Body of pancreas (tissue), 4 donors: ENCODE data around the gene AGBL2. TPM values are rescaled to one million over a fixed set of nuclear protein-coding genes. Genes with fewer than 3 reads are reported as not detected.
"Not testable (repeated sequence)": the region's sequence is repeated elsewhere in the genome, so short reads cannot be mapped to it uniquely, and the experiment has no call there.

Experiments used
- ATAC-seq: fragments of 150-250 bp; one replicate; pipeline ENCODE4 v1.9.1; 2016
- DNase-seq, 4 donors: peaks; one replicate each; pipeline ENCODE4 v3.0.0-alpha.2; 2019
- H3K27ac ChIP-seq, 4 donors: fragments of 200-600 bp; sonication (generic); 1 replicate in 3 of 4; 2 replicates in 1 of 4; pipeline versions ENCODE4 v1.5.1 to v1.6.1; 2016 to 2019; ENCODE audit warnings: mild to moderate bottlenecking in 1 of 4, mixed read lengths in 1 of 4, moderate library complexity in 1 of 4
- H3K27me3 ChIP-seq, 2 donors: fragments of 200-600 bp; sonication (generic); one replicate each; pipeline ENCODE4 v1.6.0; 2016; ENCODE audit warnings: mild to moderate bottlenecking in 1 of 2
- H3K36me3 ChIP-seq, 2 donors: fragments of 200-600 bp; sonication (generic); replicated peaks in 1 of 2; 2 replicates each; pipeline ENCODE4 v1.5.1; 2016; ENCODE audit warnings: low read depth in 2 of 2; ENCODE audit not compliant: insufficient read depth in 1 of 2
- H3K4me1 ChIP-seq: fragments of 200-600 bp; sonication (generic); one replicate; pipeline ENCODE4 v1.6.0; 2016
- H3K4me3 ChIP-seq, 2 donors: fragments of 200-600 bp; sonication (generic); 1 replicate in 1 of 2; 2 replicates in 1 of 2; pipeline ENCODE4 v1.5.1; 2016 to 2019
- H3K9me3 ChIP-seq, 3 donors: fragments of 200-600 bp; sonication (generic); 1 replicate in 2 of 3; 2 replicates in 1 of 3; pipeline ENCODE4 v1.5.1; 2016
- POLR2A ChIP-seq, 3 donors: fragments of 450-650 bp; IDR thresholded peaks; one replicate each; pipeline ENCODE4 v1.6.1; 2016; ENCODE audit warnings: antibody characterized with exemption in 3 of 3, mild to moderate bottlenecking in 2 of 3
- WGBS, 2 donors: methylation state at CpG; one replicate each; pipeline ENCODE4 v1.1.5; 2017; 5-methylcytosine and 5-hydroxymethylcytosine counted together
- intact Hi-C: fragments of 100-400 bp; cut with DNase I; formaldehyde crosslinking; loops from one replicate; pipeline ENCODE4 v1.15.1; 2023
- total RNA-seq, 2 donors: library from RNA; depleted of rRNA; stranded (reverse); fragments of >200 nt; gene quantifications; one replicate each; pipeline ENCODE4 v1.1.0, GENCODE V29; 2016
- TF ChIP-seq, protein P1 (sequence below), 7 experiments: fragments of 450-650 bp in 4 of 7; fragments of 200-600 bp in 3 of 7; sonication (generic) in 3 of 7; IDR thresholded peaks; one replicate each; pipeline ENCODE4 v1.5.1; 2016 to 2019; ENCODE audit warnings: antibody characterized with exemption in 7 of 7

Gene AGBL2
- total RNA-seq = 1 to 10 TPM; 2.9 to 5.3 TPM

- WGBS, 2 donors = 0 to 1% methylated on average over 10 to 35 of the region's 35 CpGs
- H3K27ac ChIP-seq = peak within 1 kb of the TSS; percentile 40 to 65 (median 53)
- intact Hi-C loops = loop anchor here (10.0 kb wide), 1 partner anchor 70 kb away; the partner anchor contains the start of gene MTCH2
Observed at GRCh38 chr11:47715082-47715669, at the start of gene AGBL2. Gene AGBL2, minus strand, starts transcription at chr11:47715369. Its CDS starts 719 bp downstream, at chr11:47714650.

DNA sequence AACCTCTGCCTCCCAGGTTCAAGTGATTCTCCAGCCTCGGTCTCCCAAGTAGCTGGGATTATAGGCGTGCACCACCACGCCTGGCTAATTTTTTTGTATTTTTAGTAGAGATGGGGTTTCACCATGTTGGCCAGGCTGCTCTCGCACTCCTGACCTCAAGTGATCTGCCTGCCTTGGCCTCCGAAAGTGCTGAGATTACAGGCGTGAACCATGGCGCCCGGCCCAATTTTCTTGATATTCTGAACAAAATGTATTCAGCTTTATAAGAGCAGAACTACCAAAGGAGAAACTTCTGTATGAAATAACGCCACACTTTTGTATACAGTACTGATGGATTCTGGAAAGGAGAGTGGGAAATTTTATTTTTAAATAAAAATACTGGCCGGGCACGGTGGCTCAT is 44.1 kb upstream of the AGBL2 start:
- ATAC-seq, H3K27me3 ChIP-seq, H3K4me3 ChIP-seq, intact Hi-C loops, DNase-seq, H3K4me1 ChIP-seq, H3K27ac ChIP-seq, H3K9me3 ChIP-seq: not testable (repeated sequence)
- WGBS, 2 donors = 89 to 94% methylated on average over 9 to 11 of the region's 11 CpGs
- peaks cover 9 to 40% of the 10 kb centered on the region in 2 donors for H3K36me3 ChIP-seq

More at GRCh38 chr11:47715082-47715669, at the start of gene AGBL2:
- peak within 1 kb of the TSS; percentile 83 to 93 for H3K4me3 ChIP-seq
- DNase-seq (peak; percentile 70 to 77 (median 74)), ATAC-seq (peak; percentile 96)
- peaks cover 5% of the 10 kb centered on the region for H3K4me1 ChIP-seq
- H3K36me3 ChIP-seq = peaks cover 12 to 21% of the 10 kb centered on the region in 2 donors
- no peaks in the 10 kb centered on the region for H3K9me3 ChIP-seq
- H3K27me3 ChIP-seq = no peaks in the 10 kb centered on the region
- TF ChIP-seq, protein P1, sequence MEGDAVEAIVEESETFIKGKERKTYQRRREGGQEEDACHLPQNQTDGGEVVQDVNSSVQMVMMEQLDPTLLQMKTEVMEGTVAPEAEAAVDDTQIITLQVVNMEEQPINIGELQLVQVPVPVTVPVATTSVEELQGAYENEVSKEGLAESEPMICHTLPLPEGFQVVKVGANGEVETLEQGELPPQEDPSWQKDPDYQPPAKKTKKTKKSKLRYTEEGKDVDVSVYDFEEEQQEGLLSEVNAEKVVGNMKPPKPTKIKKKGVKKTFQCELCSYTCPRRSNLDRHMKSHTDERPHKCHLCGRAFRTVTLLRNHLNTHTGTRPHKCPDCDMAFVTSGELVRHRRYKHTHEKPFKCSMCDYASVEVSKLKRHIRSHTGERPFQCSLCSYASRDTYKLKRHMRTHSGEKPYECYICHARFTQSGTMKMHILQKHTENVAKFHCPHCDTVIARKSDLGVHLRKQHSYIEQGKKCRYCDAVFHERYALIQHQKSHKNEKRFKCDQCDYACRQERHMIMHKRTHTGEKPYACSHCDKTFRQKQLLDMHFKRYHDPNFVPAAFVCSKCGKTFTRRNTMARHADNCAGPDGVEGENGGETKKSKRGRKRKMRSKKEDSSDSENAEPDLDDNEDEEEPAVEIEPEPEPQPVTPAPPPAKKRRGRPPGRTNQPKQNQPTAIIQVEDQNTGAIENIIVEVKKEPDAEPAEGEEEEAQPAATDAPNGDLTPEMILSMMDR (IDR thresholded peaks at IDR 0.05) = no peak
- TF ChIP-seq POLR2A (IDR thresholded peaks at IDR 0.05) = peak; percentile 52 to 81 (median 76)

- no peaks in the 10 kb centered on the region for H3K9me3 ChIP-seq
- H3K27ac ChIP-seq = no peak overlapping the region
- no peaks in the 10 kb centered on the region for H3K27me3 ChIP-seq
- 79 to 88% methylated on average over 4 of the region's 4 CpGs for WGBS, 2 donors
- DNase-seq (no peak), ATAC-seq (no peak)
- H3K4me3 ChIP-seq = no peak overlapping the region
- peaks cover 25 to 61% of the 10 kb centered on the region in 2 donors for H3K36me3 ChIP-seq
- intact Hi-C loops = no loop called here
- TF ChIP-seq, protein P1 (IDR thresholded peaks at IDR 0.05) = no peak
- no peak for TF ChIP-seq POLR2A (IDR thresholded peaks at IDR 0.05)
- no peaks in the 10 kb centered on the region for H3K4me1 ChIP-seq
Observed at GRCh38 chr11:47756208-47756607, 41.0 kb upstream of the AGBL2 start.

DNA sequence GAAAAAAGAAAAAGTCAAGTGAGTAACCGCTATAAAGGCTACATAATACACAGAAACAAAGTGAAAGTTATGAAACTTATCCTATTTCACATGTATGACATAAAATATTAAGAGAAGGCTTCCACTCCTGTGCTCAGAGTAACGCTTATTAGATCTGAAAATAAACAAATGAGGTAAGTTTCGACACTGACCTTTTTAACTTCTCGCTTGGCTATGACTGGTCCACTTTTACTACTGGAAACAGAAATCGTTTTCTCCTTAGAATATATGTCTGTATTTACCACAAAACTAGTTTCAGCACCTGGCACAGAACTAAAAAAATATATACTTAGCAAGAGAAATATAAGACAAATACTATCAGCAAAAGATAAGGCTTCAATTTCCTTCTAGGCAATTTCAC is 35.6 kb upstream of the AGBL2 start:
- ATAC-seq (no peak), DNase-seq (no peak)
- Histone ChIP-seq H3K27me3 (no peaks in the 10 kb centered on the region), H3K36me3 (peaks cover 42 to 65% of the 10 kb centered on the region in 2 donors), H3K4me1 (no peaks in the 10 kb centered on the region), H3K27ac (no peak overlapping the region), H3K4me3 (no peak overlapping the region), H3K9me3 (no peaks in the 10 kb centered on the region)
- no peak for TF ChIP-seq POLR2A (IDR thresholded peaks at IDR 0.05)
- TF ChIP-seq, protein P1 (IDR thresholded peaks at IDR 0.05) = no peak
- intact Hi-C loops = no loop called here
- 80 to 83% methylated on average over 5 of the region's 5 CpGs for WGBS, 2 donors

DNA sequence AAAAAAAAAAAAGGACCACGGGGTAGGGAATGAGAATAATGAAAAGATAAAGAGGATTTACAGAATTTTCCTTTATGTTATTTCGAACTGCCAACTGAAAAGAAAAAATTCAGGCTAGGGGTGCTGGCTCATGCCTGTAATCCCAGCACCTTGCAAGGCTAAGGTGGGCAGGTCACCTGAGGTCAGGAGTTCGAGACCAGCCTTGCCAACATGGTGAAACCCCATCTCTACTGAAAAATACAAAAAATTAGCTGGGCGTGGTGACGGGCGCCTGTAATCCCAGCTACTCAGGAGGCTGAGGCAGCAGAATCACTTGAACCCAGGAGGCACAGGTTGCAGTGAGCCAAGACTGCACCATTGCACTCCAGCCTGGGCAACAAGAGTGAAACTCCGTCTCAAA is 27.3 kb upstream of the AGBL2 start:
- ATAC-seq, H3K4me3 ChIP-seq, intact Hi-C loops, H3K4me1 ChIP-seq, H3K9me3 ChIP-seq, H3K27me3 ChIP-seq, H3K27ac ChIP-seq, DNase-seq: not testable (repeated sequence)
- 94 to 95% methylated on average over 7 of the region's 7 CpGs for WGBS, 2 donors
- peaks cover 43 to 65% of the 10 kb centered on the region in 2 donors for H3K36me3 ChIP-seq

DNA sequence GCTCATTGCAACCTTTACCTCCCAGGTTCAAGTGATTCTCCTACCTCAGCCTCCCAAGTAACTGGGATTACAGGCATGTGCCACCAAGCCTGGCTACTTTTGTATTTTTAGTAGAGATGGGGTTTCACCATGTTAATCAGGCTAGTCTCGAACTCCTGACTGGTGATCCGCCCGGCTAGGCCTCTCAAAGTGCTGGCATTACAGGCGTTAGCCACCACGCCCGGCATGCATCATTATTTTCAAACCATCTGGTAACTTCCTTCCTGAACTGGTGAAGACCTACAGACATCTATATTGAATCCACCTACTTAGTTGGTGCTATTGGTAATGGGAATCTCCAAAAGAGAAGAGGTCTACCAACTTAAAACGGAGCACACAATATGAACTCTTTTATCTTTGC is 22.6 kb upstream of the AGBL2 start:
- peaks cover 17 to 42% of the 10 kb centered on the region in 2 donors for H3K36me3 ChIP-seq
- DNase-seq, H3K4me3 ChIP-seq, H3K4me1 ChIP-seq, ATAC-seq, intact Hi-C loops, H3K27me3 ChIP-seq, H3K9me3 ChIP-seq, H3K27ac ChIP-seq: not testable (repeated sequence)
- 87 to 92% methylated on average over 7 of the region's 7 CpGs for WGBS, 2 donors
